ENCODE data around the gene PRPF18. TPM values are rescaled to one million over a fixed set of nuclear protein-coding genes. Genes with fewer than 3 reads are reported as not detected.

Gene PRPF18
- total and polyA plus RNA-seq, 2 donors (not counting 1 experiment from before 2014, with no cell fraction given) = 28.8 to 30.1 TPM

- H3K79me2 ChIP-seq (ENCODE audit: control insufficient read depth, insufficient read depth, low read length) = no peaks in the 10 kb centered on the region
- no peaks in the 10 kb centered on the region for H3K27me3 ChIP-seq (ENCODE audit: control insufficient read depth, insufficient read depth, low read length)
- H3K36me3 ChIP-seq (ENCODE audit: control insufficient read depth, insufficient read depth, low read length) = peaks cover 31% of the 10 kb centered on the region
- no peak for TF ChIP-seq CTCF (conservative IDR thresholded peaks at IDR 0.05 in 1 of 2, IDR thresholded peaks at IDR 0.05 in 1 of 2; ENCODE audit: low read depth in 1 of 2, low read length in 2 of 2)
- H3K27ac ChIP-seq (ENCODE audit: insufficient read depth, low read length) = peak overlapping the region; percentile 5
- no peak overlapping the region for H2AFZ ChIP-seq (ENCODE audit: low read length)
- H4K20me1 ChIP-seq (ENCODE audit: control insufficient read depth, extremely low read depth, insufficient read depth, low read length) = no peaks in the 10 kb centered on the region
- no peak overlapping the region for H3K4me2 ChIP-seq (ENCODE audit: extremely low read depth, insufficient read depth, low read length)
- no peak overlapping the region for H3K9ac ChIP-seq (ENCODE audit: insufficient read depth, low read length)
- no peak for DNase-seq (ENCODE audit: low read depth in 2 of 2)
- H3K4me3 ChIP-seq (replicated peaks in 1 of 4; ENCODE audit: control extremely low read depth in 1 of 4, insufficient read depth in 1 of 4, low read depth in 3 of 4, low read length in 4 of 4) = no peak overlapping the region
- H3K9me3 ChIP-seq (ENCODE audit: control insufficient read depth, insufficient read depth, low read depth, low read length) = no peaks in the 10 kb centered on the region
- H3K4me1 ChIP-seq (ENCODE audit: control insufficient read depth, extremely low read depth, insufficient read depth, low read length) = peaks cover 2% of the 10 kb centered on the region
Measured at GRCh38 chr10:13648425-13648824, 61.7 kb downstream of the PRPF18 start.

- H3K27me3 ChIP-seq (ENCODE audit: control insufficient read depth, insufficient read depth, low read length) = no peaks in the 10 kb centered on the region
- H3K4me3 ChIP-seq (replicated peaks in 1 of 4; ENCODE audit: control extremely low read depth in 1 of 4, insufficient read depth in 1 of 4, low read depth in 3 of 4, low read length in 4 of 4) = no peak overlapping the region
- no peak for DNase-seq (ENCODE audit: low read depth in 2 of 2)
- H3K36me3 ChIP-seq (ENCODE audit: control insufficient read depth, insufficient read depth, low read length) = peaks cover 37% of the 10 kb centered on the region
- H3K9ac ChIP-seq (ENCODE audit: insufficient read depth, low read length) = no peak overlapping the region
- TF ChIP-seq EZH2 (IDR thresholded peaks at IDR 0.05; ENCODE audit: low read length, missing control alignments) (no peak), CTCF (conservative IDR thresholded peaks at IDR 0.05 in 1 of 2, IDR thresholded peaks at IDR 0.05 in 1 of 2; ENCODE audit: low read depth in 1 of 2, low read length in 2 of 2) (no peak)
- no peaks in the 10 kb centered on the region for H4K20me1 ChIP-seq (ENCODE audit: control insufficient read depth, extremely low read depth, insufficient read depth, low read length)
- H3K79me2 ChIP-seq (ENCODE audit: control insufficient read depth, insufficient read depth, low read length) = no peaks in the 10 kb centered on the region
- H2AFZ ChIP-seq (ENCODE audit: low read length) = no peak overlapping the region
- H3K9me3 ChIP-seq (ENCODE audit: control insufficient read depth, insufficient read depth, low read depth, low read length) = no peaks in the 10 kb centered on the region
- no peak overlapping the region for H3K4me2 ChIP-seq (ENCODE audit: extremely low read depth, insufficient read depth, low read length)
- H3K4me1 ChIP-seq (ENCODE audit: control insufficient read depth, extremely low read depth, insufficient read depth, low read length) = peaks cover 2% of the 10 kb centered on the region
- H3K27ac ChIP-seq (ENCODE audit: insufficient read depth, low read length) = no peak overlapping the region
Measured at GRCh38 chr10:13649844-13650520, 63.2 kb downstream of the PRPF18 start.

- Histone ChIP-seq H3K79me2 (ENCODE audit: control insufficient read depth, insufficient read depth, low read length) (no peaks in the 10 kb centered on the region), H4K20me1 (ENCODE audit: control insufficient read depth, extremely low read depth, insufficient read depth, low read length) (no peaks in the 10 kb centered on the region), H3K9me3 (ENCODE audit: control insufficient read depth, insufficient read depth, low read depth, low read length) (no peaks in the 10 kb centered on the region), H3K36me3 (ENCODE audit: control insufficient read depth, insufficient read depth, low read length) (peaks cover 40% of the 10 kb centered on the region), H3K4me1 (ENCODE audit: control insufficient read depth, extremely low read depth, insufficient read depth, low read length) (peaks cover 2% of the 10 kb centered on the region), H3K27me3 (ENCODE audit: control insufficient read depth, insufficient read depth, low read length) (no peaks in the 10 kb centered on the region), H3K4me2 (ENCODE audit: extremely low read depth, insufficient read depth, low read length) (no peak overlapping the region), H2AFZ (ENCODE audit: low read length) (no peak overlapping the region), H3K27ac (ENCODE audit: insufficient read depth, low read length) (no peak overlapping the region), H3K9ac (ENCODE audit: insufficient read depth, low read length) (no peak overlapping the region), H3K4me3 (replicated peaks in 1 of 4; ENCODE audit: control extremely low read depth in 1 of 4, insufficient read depth in 1 of 4, low read depth in 3 of 4, low read length in 4 of 4) (no peak overlapping the region)
- TF ChIP-seq EZH2 (IDR thresholded peaks at IDR 0.05; ENCODE audit: low read length, missing control alignments) (no peak), CTCF (conservative IDR thresholded peaks at IDR 0.05 in 1 of 2, IDR thresholded peaks at IDR 0.05 in 1 of 2; ENCODE audit: low read depth in 1 of 2, low read length in 2 of 2) (no peak)
- DNase-seq (ENCODE audit: low read depth in 2 of 2) = no peak
Measured at GRCh38 chr10:13650961-13651360, 64.2 kb downstream of the PRPF18 start.

Data from fibroblast of lung (primary cell).